Body of pancreas (tissue), 4 donors: ENCODE results near the gene SPINK1.

ENCODE experiments used
- POLR2A ChIP-seq, 3 donors: fragments of 450-650 bp; IDR thresholded peaks; one replicate each; pipeline ENCODE4 v1.6.1; 2016; ENCODE audit warnings: antibody characterized with exemption in 3 of 3, mild to moderate bottlenecking in 2 of 3
- TF ChIP-seq, protein P1 (sequence below), 7 experiments: fragments of 450-650 bp in 4 of 7; fragments of 200-600 bp in 3 of 7; sonication (generic) in 3 of 7; IDR thresholded peaks; one replicate each; pipeline ENCODE4 v1.5.1; 2016 to 2019; ENCODE audit warnings: antibody characterized with exemption in 7 of 7

DNA sequence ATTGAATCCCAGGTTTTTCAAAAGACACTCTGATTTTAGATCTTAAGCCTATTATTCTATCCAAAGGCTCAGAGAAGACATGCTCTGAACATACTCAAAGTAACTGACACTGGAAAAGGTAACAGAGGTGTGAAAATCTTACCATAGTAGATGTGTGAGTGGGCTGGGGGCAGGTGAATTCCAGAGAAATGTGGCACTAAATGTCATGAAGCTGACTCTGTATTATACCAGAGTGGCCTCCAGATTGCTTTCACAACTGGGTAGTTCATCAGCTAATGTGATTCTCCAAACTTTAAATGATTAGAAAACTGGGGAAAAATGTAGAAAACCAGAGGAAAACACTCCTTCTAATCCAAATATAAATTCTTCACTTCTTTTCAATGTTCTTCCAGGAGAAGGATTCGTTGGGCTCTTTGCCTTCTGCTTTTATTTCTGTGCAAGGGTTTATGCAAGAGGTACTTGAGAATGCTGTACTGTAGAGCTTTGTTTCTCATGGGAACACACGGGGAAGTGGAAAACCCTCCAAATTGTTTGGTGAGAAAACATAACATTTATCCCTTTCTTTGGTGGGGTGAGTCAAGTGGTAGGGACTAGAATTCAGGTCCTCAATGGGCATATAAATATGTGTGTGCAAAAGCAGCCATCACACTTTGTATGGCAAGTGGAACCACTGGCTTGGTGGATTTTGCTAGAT is 46.7 kb upstream of the SPINK1 start, which contains the start of gene SCGB3A2:
- TF ChIP-seq, protein P1, sequence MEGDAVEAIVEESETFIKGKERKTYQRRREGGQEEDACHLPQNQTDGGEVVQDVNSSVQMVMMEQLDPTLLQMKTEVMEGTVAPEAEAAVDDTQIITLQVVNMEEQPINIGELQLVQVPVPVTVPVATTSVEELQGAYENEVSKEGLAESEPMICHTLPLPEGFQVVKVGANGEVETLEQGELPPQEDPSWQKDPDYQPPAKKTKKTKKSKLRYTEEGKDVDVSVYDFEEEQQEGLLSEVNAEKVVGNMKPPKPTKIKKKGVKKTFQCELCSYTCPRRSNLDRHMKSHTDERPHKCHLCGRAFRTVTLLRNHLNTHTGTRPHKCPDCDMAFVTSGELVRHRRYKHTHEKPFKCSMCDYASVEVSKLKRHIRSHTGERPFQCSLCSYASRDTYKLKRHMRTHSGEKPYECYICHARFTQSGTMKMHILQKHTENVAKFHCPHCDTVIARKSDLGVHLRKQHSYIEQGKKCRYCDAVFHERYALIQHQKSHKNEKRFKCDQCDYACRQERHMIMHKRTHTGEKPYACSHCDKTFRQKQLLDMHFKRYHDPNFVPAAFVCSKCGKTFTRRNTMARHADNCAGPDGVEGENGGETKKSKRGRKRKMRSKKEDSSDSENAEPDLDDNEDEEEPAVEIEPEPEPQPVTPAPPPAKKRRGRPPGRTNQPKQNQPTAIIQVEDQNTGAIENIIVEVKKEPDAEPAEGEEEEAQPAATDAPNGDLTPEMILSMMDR (IDR thresholded peaks at IDR 0.05), result no peak
- no peak for TF ChIP-seq POLR2A (IDR thresholded peaks at IDR 0.05)
